HCT116 (cell line): Measurements from ENCODE around the gene RSPH6A. TPM values are rescaled to one million over a fixed set of nuclear protein-coding genes. Genes with fewer than 3 reads are reported as not detected.

Experiments
- ATAC-seq: fragments of 200-7000 bp; cut with Tn5 transposase; 2 replicates; pipeline ENCODE4 v1.9.1; 2020; ENCODE audit warnings: mild to moderate bottlenecking, moderate library complexity
- BruUV-seq: library from RNA; stranded (reverse); fragments of 400-500 nt; replicated peaks from 2 replicates; lab custom pipeline; 2021; lab: Mats Ljungman, UMichigan
- CTCF ChIA-PET: fragments of 300-600 bp; sonication (Branson Sonifier 250); formaldehyde crosslinking; loops from one replicate; lab custom pipeline; 2021; ENCODE audit warnings: antibody characterized with exemption; lab: Charles Lee
- POLR2A ChIA-PET: fragments of 300-600, 350-600 bp; sonication (Branson Sonifier 250); formaldehyde crosslinking; loops from one replicate; lab custom pipeline; 2021; ENCODE audit warnings: antibody characterized with exemption; lab: Charles Lee
- RAD21 ChIA-PET, 2 experiments: fragments of 300-600 bp; sonication (Branson Sonifier 250); formaldehyde crosslinking; loops; one replicate each; lab custom pipeline; 2023; ENCODE audit warnings: low total read pairs in 2 of 2; ENCODE audit not compliant: uncharacterized antibody in 2 of 2, unreplicated experiment in 2 of 2, low non-redundant PET in 1 of 2; lab: Charles Lee
- DNase-seq: peaks from one replicate; pipeline ENCODE4 v3.0.0-alpha.2; 2010; ENCODE audit warnings: low read depth, low spot score
- H2AFZ ChIP-seq: fragments of 200-600 bp; shearing (Covaris generic), sonication (generic); 2 replicates; pipeline ENCODE4 v1.6.1; 2017; ENCODE audit warnings: low read depth, mixed run types, mixed read lengths, antibody characterized with exemption, low read length; ENCODE audit not compliant: poor library complexity, severe bottlenecking
- H3K27ac ChIP-seq: 2 replicates; pipeline ENCODE4 v1.5.1; 2012; ENCODE audit warnings: low read depth, low read length
- H3K27me3 ChIP-seq: fragments of 200-600 bp; sonication (generic); 2 replicates; pipeline ENCODE4 v1.6.1; 2016; ENCODE audit warnings: mixed run types, low read length, mixed read lengths; ENCODE audit not compliant: insufficient read depth
- H3K36me3 ChIP-seq, 2 experiments: fragments of 200-500 bp in 1 of 2; fragments of 200-600 bp in 1 of 2; sonication (Bioruptor generic) in 1 of 2; sonication (generic) in 1 of 2; 2 replicates each; pipeline versions ENCODE4 v1.5.1 to v1.6.1; 2014 to 2016; ENCODE audit warnings: low read length in 2 of 2, inconsistent platforms in 1 of 2, mixed read lengths in 1 of 2, mixed run types in 1 of 2; ENCODE audit not compliant: insufficient read depth in 2 of 2, control insufficient read depth in 1 of 2
- H3K4me1 ChIP-seq, 2 experiments: fragments of 200-600 bp in 1 of 2; sonication (generic) in 1 of 2; 2 replicates each; pipeline versions ENCODE4 v1.5.1 to v1.6.1; 2012 to 2017; ENCODE audit warnings: low read length in 2 of 2, inconsistent platforms in 1 of 2, mild to moderate bottlenecking in 1 of 2, mixed read lengths in 1 of 2, mixed run types in 1 of 2, moderate library complexity in 1 of 2; ENCODE audit not compliant: insufficient read depth in 2 of 2, control insufficient read depth in 1 of 2
- H3K4me2 ChIP-seq: fragments of 200-600 bp; sonication (generic); 2 replicates; pipeline ENCODE4 v1.6.1; 2017; ENCODE audit warnings: mixed run types, low read length, mixed read lengths
- H3K4me3 ChIP-seq, 2 experiments: fragments of 200-600 bp in 1 of 2; sonication (generic) in 1 of 2; replicated peaks in 1 of 2; 2 replicates each; pipeline ENCODE4 v1.5.1; 2011 to 2016; ENCODE audit warnings: low read length in 2 of 2, control low read depth in 1 of 2, low read depth in 1 of 2, mild to moderate bottlenecking in 1 of 2, mixed read lengths in 1 of 2, mixed run types in 1 of 2
- H3K79me2 ChIP-seq: fragments of 200-600 bp; sonication (generic); 2 replicates; pipeline ENCODE4 v1.6.1; 2017; ENCODE audit warnings: mild to moderate bottlenecking, mixed run types, low read length, moderate library complexity, mixed read lengths; ENCODE audit not compliant: insufficient read depth
- H3K9ac ChIP-seq: fragments of 200-600 bp; sonication (generic); 2 replicates; pipeline ENCODE4 v1.6.1; 2016; ENCODE audit warnings: low read length, mixed read lengths
- H3K9me2 ChIP-seq: fragments of 200-600 bp; sonication (generic), shearing (Covaris generic); 2 replicates; pipeline ENCODE4 v1.6.1; 2017; ENCODE audit warnings: mixed run types, mild to moderate bottlenecking, moderate library complexity; ENCODE audit not compliant: insufficient read depth
- H3K9me3 ChIP-seq, 2 experiments: fragments of 200-500 bp in 1 of 2; fragments of 200-600 bp in 1 of 2; sonication (Bioruptor generic) in 1 of 2; sonication (generic) in 1 of 2; 2 replicates each; pipeline ENCODE4 v1.6.1; 2014 to 2017; ENCODE audit warnings: low read length in 2 of 2, mixed read lengths in 2 of 2, inconsistent platforms in 1 of 2, low read depth in 1 of 2, mild to moderate bottlenecking in 1 of 2, mixed run types in 1 of 2, moderate library complexity in 1 of 2; ENCODE audit not compliant: control insufficient read depth in 1 of 2, insufficient read depth in 1 of 2
- H4K20me1 ChIP-seq: fragments of 200-600 bp; sonication (generic), shearing (Covaris generic); 2 replicates; pipeline ENCODE4 v1.6.1; 2017; ENCODE audit warnings: mixed run types, mild to moderate bottlenecking, moderate library complexity; ENCODE audit not compliant: insufficient read depth
- CEBPB ChIP-seq: IDR thresholded peaks from 2 replicates; pipeline ENCODE4 v1.6.1; 2012; ENCODE audit warnings: low read depth
- EZH2 ChIP-seq: fragments of 200-600 bp; sonication (generic); IDR thresholded peaks from 2 replicates; pipeline ENCODE4 v1.6.1; 2017; ENCODE audit warnings: antibody characterized with exemption, mixed run types
- EZH2phosphoT487 ChIP-seq: fragments of 200-600 bp; IDR thresholded peaks from 2 replicates; pipeline ENCODE4 v1.6.1; 2018; ENCODE audit warnings: antibody characterized with exemption, borderline replicate concordance
- FOSL1 ChIP-seq: IDR thresholded peaks from 2 replicates; pipeline ENCODE4 v1.6.1; 2012; ENCODE audit warnings: low read depth
- POLR2A ChIP-seq: IDR thresholded peaks from 2 replicates; pipeline ENCODE4 v1.7.0; 2011; ENCODE audit warnings: borderline replicate concordance; ENCODE audit not compliant: insufficient read depth, insufficient read length; ENCODE audit errors: extremely low read depth
- RAD21 ChIP-seq: IDR thresholded peaks from 2 replicates; pipeline ENCODE4 v1.6.1; 2012; ENCODE audit warnings: low read depth, mild to moderate bottlenecking
- SIN3A ChIP-seq: IDR thresholded peaks from 2 replicates; pipeline ENCODE4 v1.6.1; 2012; ENCODE audit warnings: low read depth
- SP1 ChIP-seq: IDR thresholded peaks from 2 replicates; pipeline ENCODE4 v1.6.1; 2012; ENCODE audit warnings: low read depth
- SRF ChIP-seq: IDR thresholded peaks from 2 replicates; pipeline ENCODE4 v1.6.1; 2012; ENCODE audit warnings: low read depth
- YY1 ChIP-seq: IDR thresholded peaks from 2 replicates; pipeline ENCODE4 v1.6.1; 2011; ENCODE audit warnings: low read length, low read depth, moderate library complexity, mild to moderate bottlenecking; ENCODE audit not compliant: insufficient replicate concordance; ENCODE audit errors: extremely low read depth
- ZFX ChIP-seq: fragments of 450-650 bp; IDR thresholded peaks from 2 replicates; pipeline ENCODE4 v1.6.1; 2017
- intact Hi-C: fragments of 100-400 bp; cut with micrococcal nuclease; formaldehyde crosslinking; loops from 2 replicates; pipeline ENCODE4 v1.10.0; 2022
- total RNA-seq: library from RNA; stranded (reverse); gene quantifications from one replicate; pipeline ENCODE4 v1.2.1, GENCODE V29; 2021; ENCODE audit not compliant: unreplicated experiment
- TF ChIP-seq, protein P1 (sequence below), 3 experiments: fragments of 200-600 bp in 1 of 3; sonication (generic) in 1 of 3; IDR thresholded peaks in 2 of 3; conservative IDR thresholded peaks in 1 of 3; 2 replicates each; pipeline ENCODE4 v1.5.1; 2012 to 2017; ENCODE audit warnings: low read depth in 2 of 3, low read length in 2 of 3, antibody characterized with exemption in 1 of 3, borderline replicate concordance in 1 of 3, control low read depth in 1 of 3, mild to moderate bottlenecking in 1 of 3, mixed read lengths in 1 of 3, mixed run types in 1 of 3, moderate library complexity in 1 of 3; ENCODE audit not compliant: insufficient read depth in 1 of 3
- TF ChIP-seq, protein P2 (sequence below): IDR thresholded peaks from 2 replicates; pipeline ENCODE4 v1.6.1; 2012
- TF ChIP-seq, protein P3 (sequence below): IDR thresholded peaks from 2 replicates; pipeline ENCODE4 v1.6.1; 2012
- TF ChIP-seq, protein P4 (sequence below): IDR thresholded peaks from 2 replicates; pipeline ENCODE4 v1.6.1; 2011; ENCODE audit warnings: mild to moderate bottlenecking, low read length, moderate library complexity; ENCODE audit not compliant: insufficient replicate concordance; ENCODE audit errors: extremely low read depth

RSPH6A gene
- total RNA-seq, 1 experiment from 2014 or later = 0.57 TPM

DNA sequence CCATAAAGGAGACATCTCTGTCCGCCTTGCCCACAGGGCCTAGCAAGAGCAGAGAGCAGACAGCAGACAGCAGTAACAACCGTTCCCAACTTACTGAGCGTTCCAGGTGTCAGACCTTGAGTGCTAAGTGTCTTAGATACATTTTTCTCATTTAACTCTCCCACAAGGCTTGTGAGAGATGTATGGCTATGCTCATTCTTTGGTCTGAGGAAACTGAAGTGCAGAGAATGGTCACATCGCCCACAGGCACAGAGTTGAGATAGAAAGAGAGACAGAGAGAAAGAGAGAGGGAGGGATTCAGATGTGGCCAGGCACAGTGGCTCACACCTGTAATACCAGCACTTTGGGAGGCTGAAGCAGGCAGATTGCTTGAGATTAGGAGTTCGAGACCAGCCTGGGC, 67.6 kb downstream of the RSPH6A start:
- Histone ChIP-seq H3K4me3 (no peak overlapping the region), H3K36me3 (no peaks in the 10 kb centered on the region), H3K79me2 (no peaks in the 10 kb centered on the region), H3K4me2 (no peak overlapping the region), H3K4me1 (no peaks in the 10 kb centered on the region), H4K20me1 (no peaks in the 10 kb centered on the region), H2AFZ (no peak overlapping the region), H3K9ac (no peak overlapping the region), H3K27me3 (no peaks in the 10 kb centered on the region), H3K9me3 (no peaks in the 10 kb centered on the region), H3K9me2 (no peaks in the 10 kb centered on the region), H3K27ac (no peak overlapping the region)
- TF ChIP-seq YY1 (no peak), ZFX (no peak), SIN3A (no peak), POLR2A (no peak), FOSL1 (no peak), EZH2 (no peak), EZH2phosphoT487 (no peak), SP1 (no peak), SRF (no peak), CEBPB (no peak), RAD21 (no peak)
- TF ChIP-seq, protein P1, sequence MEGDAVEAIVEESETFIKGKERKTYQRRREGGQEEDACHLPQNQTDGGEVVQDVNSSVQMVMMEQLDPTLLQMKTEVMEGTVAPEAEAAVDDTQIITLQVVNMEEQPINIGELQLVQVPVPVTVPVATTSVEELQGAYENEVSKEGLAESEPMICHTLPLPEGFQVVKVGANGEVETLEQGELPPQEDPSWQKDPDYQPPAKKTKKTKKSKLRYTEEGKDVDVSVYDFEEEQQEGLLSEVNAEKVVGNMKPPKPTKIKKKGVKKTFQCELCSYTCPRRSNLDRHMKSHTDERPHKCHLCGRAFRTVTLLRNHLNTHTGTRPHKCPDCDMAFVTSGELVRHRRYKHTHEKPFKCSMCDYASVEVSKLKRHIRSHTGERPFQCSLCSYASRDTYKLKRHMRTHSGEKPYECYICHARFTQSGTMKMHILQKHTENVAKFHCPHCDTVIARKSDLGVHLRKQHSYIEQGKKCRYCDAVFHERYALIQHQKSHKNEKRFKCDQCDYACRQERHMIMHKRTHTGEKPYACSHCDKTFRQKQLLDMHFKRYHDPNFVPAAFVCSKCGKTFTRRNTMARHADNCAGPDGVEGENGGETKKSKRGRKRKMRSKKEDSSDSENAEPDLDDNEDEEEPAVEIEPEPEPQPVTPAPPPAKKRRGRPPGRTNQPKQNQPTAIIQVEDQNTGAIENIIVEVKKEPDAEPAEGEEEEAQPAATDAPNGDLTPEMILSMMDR (IDR thresholded peaks at IDR 0.05 in 2 of 3, conservative IDR thresholded peaks at IDR 0.05 in 1 of 3; ENCODE audit: borderline replicate concordance in 1 of 3, insufficient read depth in 1 of 3, low read depth in 2 of 3, low read length in 2 of 3) = no peak
- TF ChIP-seq, protein P2, sequence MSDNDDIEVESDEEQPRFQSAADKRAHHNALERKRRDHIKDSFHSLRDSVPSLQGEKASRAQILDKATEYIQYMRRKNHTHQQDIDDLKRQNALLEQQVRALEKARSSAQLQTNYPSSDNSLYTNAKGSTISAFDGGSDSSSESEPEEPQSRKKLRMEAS = no peak
- TF ChIP-seq, protein P3, sequence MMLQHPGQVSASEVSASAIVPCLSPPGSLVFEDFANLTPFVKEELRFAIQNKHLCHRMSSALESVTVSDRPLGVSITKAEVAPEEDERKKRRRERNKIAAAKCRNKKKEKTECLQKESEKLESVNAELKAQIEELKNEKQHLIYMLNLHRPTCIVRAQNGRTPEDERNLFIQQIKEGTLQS = no peak
- TF ChIP-seq, protein P4, sequence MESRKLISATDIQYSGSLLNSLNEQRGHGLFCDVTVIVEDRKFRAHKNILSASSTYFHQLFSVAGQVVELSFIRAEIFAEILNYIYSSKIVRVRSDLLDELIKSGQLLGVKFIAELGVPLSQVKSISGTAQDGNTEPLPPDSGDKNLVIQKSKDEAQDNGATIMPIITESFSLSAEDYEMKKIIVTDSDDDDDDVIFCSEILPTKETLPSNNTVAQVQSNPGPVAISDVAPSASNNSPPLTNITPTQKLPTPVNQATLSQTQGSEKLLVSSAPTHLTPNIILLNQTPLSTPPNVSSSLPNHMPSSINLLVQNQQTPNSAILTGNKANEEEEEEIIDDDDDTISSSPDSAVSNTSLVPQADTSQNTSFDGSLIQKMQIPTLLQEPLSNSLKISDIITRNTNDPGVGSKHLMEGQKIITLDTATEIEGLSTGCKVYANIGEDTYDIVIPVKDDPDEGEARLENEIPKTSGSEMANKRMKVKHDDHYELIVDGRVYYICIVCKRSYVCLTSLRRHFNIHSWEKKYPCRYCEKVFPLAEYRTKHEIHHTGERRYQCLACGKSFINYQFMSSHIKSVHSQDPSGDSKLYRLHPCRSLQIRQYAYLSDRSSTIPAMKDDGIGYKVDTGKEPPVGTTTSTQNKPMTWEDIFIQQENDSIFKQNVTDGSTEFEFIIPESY = no peak
- intact Hi-C loops = no loop called here
- RAD21 ChIA-PET = no interaction called here
- ATAC-seq (no peak), DNase-seq (no peak)
- CTCF ChIA-PET = no interaction called here
- POLR2A ChIA-PET = no interaction called here
- BruUV-seq = no TSS peak
